Measurements from ENCODE around the gene GDAP1L1.
"Not testable (repeated sequence)": the region's sequence is repeated elsewhere in the genome, so short reads cannot be mapped to it uniquely, and the experiment has no call there.

Gene GDAP1L1

GRCh38 chr20:44255942-44256341 lies 8.8 kb downstream of the GDAP1L1 start:
- no peak for DNase-seq (ENCODE audit: low spot score)

GRCh38 chr20:44256961-44257360 lies 9.9 kb downstream of the GDAP1L1 start:
- DNase-seq (ENCODE audit: low spot score) = no peak

DNA sequence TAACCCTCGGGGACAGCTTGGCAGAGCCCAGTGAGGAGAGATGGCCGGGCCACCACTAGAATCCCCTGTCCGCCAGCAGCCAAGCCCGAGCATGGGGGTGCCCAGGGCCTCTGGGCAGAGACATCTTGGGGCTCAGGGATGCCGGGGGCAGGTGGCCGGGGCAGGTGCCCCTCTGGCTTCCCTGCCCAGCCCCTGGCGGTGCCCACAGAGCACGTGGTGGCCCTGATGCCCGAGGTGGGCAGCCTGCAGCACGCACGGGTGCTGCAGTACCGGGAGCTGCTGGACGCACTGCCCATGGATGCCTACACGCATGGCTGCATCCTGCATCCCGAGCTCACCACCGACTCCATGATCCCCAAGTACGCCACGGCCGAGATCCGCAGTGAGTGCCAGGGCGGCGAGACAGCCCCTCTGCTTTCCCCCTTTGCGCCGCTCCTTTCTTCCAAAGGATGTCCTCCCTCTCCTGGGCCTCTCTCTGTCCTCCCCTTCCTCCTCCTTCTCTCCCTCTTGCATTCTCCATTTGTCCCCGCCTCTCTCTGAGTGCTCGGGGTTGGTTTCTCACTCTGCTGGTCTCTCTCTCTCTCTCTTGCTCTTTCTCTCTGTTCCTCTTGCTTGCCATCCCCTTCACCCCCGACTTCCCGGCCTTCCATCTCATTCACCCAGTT lies 11.2 kb downstream of the GDAP1L1 start:
- DNase-seq (ENCODE audit: low spot score) = no peak

DNA sequence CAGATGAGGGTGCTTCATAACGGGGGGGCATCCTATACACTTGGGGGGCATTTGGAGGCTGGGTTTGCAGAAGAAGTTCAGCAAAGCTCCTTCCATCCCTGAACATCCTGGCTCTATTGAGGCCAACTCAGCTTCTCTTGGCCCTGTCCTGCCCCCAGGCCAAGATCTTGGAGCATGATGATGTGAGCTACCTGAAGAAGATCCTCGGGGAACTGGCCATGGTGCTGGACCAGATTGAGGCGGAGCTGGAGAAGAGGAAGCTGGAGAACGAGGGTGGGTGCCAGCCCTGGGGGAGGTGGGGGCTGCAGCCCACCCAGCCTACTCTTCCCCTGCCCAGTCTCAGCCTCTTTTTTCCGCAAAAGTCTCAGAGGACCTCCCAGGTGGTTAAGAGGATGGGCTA lies 17.2 kb downstream of the GDAP1L1 start:
- no peak for DNase-seq (ENCODE audit: low spot score)

DNA sequence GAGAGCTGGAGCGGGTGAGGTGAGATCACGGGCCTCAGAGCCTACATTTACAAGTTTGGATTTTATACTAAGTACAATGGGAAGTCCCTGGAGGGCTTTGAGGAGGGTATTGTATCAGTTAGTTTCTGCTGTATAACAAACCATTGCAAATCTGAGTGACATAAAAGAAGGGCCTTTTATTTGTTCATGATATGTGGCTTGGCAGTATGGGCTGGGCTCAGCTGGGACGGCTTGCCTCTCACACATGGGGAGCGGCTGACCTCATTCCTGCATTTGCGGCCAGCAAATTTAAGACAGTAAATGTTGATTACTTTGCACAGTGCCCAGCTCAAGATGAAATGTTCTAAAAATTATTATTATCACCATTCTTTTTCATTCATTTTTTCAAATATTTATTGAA lies 21.7 kb downstream of the GDAP1L1 start:
- DNase-seq (ENCODE audit: low spot score) = no peak

GRCh38 chr20:44271915-44272663 lies 25.0 kb downstream of the GDAP1L1 start:
- DNase-seq (ENCODE audit: low spot score) = peak; percentile 16

DNA sequence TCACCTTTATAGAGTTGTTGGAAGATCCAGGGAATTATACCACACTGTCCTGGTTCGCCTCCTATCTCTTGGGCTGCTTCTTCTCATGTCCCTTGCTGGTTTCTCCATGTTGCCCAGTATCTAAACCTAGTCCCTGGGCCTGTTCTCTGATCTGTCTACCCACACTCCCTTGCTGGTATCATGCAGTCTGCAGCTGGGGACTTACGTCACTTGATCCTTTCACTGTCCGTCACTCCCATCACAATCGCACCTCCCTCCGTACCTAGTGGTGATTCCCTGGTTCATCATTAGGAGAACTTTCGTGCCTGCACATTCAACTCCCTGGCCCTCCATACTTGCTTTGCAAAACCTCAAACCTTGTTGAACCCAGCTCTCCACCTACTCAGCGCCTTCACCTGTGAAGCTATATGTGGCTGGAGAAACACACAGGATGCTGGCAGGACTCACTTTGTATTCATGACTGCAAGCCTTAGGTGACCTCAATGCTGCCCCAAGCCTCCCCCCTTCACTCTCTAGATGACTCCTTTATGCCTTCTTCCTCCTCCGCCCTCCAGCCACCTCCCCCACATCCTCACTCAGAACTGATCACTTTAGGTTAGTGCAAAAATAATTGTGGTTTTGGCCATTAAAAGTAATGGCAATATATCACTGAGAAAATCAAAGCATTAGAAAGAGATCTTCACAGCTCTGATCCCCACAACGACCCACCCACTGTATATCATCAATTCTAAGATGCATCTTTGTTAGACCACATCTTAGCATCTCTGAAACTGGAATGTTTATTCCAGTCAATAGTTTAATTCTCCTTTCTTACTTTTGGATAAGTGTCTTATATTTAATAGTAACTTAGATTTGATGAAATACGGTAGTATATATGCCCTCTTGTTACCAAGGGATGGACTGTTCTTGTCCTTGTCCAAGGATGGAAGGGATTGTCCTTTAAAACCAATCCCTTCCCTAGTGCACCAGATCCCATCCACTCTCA lies 26.4 kb downstream of the GDAP1L1 start:
- DNase-seq (ENCODE audit: low spot score) = no peak

DNA sequence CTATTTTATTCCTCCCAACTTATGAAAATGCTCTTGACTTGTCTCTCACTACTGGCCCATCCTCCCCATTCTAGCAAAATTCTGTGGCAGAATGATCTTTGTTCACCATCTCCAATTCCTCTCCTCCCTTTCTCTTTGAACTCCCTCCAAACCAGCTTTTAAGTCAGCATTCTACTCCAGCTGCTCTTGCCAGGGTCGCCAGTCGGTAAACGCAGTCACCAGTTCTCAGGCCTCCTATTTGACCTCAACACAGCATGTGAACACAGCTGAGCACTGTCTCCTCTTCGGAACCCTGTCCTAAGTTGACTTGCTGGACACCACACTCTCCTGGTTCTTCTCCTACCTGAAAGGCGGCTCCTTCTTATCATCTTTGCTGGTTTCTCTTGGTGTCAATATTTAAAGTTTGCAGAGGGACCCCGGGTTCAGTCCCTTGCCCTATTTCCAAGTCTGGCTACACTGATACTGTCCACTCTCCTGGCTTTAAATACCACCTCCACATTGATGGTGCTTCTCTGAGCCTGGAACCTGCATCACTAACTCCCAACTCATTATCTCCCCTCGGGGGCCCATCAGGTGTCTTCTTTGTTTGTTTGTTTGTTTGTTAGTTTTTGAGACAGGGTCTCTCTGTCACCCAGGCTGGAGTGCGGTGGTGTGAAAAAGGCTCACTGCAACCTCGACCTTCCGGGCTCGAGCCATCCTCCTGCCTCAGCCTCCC lies 27.4 kb downstream of the GDAP1L1 start:
- no peak for DNase-seq (ENCODE audit: low spot score)

DNA sequence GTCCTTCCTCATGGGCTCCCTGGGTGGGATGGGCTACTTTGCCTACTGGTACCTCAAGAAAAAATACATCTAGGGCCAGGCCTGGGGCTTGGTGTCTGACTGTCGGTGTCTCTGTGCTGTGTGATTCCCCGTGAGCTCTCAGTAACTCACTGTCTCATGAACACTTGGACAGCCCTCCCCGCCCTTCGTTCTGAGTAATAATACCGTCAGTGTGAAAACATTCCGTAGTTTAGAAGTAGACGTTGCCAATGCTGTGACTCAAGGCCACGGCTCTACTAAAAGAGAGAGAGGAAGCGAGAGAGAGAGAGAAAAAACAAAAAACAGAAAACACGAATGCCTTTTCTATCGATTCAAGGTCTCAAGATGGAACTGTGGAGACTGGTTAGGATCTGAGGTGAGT lies 32.1 kb downstream of the GDAP1L1 start:
- DNase-seq (ENCODE audit: low spot score) = no peak

- no peak for DNase-seq (ENCODE audit: low spot score)
Observed at GRCh38 chr20:44280387-44280786, 33.3 kb downstream of the GDAP1L1 start.

- no peak for DNase-seq (ENCODE audit: low spot score)
Observed at GRCh38 chr20:44282192-44282591, 35.1 kb downstream of the GDAP1L1 start.

DNA sequence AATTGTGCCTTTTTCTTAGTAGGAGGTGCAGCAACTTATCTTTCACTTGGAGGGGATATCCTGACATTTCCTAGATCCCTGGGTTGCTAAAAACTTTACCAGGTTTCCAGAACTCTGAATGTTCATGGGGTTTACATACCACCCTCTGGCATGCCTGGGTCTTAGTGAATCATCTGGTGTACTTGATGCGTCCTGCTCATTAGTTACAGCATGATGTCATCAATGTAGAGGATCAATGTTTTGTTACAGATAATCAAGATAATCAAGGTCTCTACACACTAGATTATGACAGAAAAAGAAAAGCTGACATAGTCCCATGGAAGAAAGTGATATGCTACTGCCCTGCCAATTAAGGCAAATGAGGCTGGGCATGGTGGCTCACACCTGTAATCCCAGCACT lies 36.9 kb downstream of the GDAP1L1 start:
- no peak for DNase-seq (ENCODE audit: low spot score)

DNA sequence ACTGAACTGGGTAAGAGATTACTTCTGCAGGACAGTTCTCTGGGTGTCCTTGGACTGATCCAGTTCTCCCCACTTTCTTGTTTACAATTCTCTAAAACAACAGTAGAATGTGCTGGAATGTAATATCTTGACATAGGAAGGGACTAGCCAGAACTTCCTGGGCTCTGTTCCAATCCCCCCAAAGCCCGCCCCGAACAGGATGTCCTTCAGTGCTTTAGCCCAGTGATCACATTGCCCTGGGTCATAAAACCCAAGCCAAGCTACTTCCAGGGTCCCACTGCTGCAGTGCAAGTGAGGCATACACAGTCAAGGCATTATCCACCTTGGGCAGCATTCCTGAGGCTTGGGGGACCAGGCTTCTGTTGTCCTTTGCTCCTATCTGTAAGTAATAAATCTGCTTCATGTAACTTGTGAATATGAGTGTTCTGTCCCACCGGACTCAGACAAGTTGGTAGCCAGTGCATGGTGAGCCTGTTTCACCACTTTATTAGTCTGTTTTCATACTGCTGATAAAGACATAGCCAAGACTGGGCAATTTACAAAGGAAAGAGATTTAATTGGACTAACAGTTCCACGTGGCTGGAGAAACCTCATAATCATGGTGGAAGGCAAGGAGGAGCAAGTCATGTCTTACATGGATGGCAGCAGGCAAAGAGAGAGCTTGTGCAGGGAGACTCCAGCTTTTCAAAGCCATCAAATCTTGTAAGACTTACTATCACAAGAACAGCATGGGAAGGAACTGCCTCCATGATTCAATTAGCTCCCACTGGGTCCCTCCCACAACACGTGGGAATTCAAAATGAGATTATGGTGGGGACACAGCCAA lies 40.4 kb downstream of the GDAP1L1 start:
- no peak for DNase-seq (ENCODE audit: low spot score)

DNA sequence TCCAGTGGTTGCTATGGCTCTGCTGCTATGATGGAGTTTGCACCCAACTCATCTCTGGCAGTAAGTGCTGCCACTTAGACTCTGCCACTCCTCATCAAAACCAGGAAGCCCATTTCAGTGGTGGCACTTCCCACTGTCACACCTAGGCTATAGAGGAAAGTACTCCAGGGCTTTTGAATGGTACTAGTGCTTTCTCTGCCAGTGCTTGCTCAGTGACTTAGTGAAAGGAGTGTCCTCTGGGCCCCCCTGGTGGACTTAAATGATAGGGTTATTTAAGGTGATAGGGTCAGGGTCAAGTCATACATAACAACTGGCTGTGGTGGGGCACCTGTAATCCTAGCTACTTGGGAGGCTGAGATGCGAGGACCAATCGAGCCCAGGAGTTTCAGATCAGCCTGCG lies 41.1 kb downstream of the GDAP1L1 start:
- peak; percentile 36 for DNase-seq (ENCODE audit: low spot score)

DNA sequence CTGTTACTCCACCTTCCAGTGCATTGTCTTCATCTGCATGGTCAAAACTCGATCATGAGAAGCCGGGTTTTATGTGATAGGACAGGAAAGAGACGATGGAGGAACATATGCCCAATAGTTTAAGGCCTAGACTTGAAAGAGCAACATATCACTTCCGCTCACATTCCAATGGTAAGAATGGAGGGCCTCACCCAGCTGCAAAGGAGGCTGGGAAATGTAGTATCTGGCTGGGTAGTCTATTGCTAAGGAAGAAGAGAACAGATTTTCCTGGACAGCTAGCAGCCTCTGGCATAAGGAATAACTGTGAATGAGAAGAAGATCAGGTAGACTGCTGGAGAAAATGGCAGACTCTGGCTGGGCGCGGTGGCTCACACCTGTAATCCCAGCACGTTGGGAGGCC lies 44.6 kb downstream of the GDAP1L1 start:
- DNase-seq (ENCODE audit: low spot score) = no peak

- no peak for DNase-seq (ENCODE audit: low spot score)
Observed at GRCh38 chr20:44296011-44296410, 48.9 kb downstream of the GDAP1L1 start.

DNA sequence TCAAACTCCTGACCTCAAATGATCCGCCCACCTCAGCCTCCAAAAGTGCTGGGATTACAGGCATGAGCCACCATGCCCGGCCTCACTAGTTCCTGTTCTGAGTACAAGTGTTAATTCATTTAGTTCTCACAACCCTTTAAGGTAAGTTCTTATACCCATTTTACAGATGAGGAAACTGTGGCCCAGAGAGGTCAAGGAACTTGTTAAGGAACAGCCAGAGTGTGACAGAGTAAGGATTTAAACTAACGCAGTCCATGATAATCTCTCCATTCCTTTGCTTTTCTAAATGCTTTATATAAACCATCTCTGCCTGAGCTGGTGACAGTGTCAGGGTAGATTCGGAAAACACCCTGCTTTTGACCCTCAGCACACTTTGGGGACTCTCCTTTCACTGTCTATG lies 50.6 kb downstream of the GDAP1L1 start:
- no peak for DNase-seq (ENCODE audit: low spot score)

DNA sequence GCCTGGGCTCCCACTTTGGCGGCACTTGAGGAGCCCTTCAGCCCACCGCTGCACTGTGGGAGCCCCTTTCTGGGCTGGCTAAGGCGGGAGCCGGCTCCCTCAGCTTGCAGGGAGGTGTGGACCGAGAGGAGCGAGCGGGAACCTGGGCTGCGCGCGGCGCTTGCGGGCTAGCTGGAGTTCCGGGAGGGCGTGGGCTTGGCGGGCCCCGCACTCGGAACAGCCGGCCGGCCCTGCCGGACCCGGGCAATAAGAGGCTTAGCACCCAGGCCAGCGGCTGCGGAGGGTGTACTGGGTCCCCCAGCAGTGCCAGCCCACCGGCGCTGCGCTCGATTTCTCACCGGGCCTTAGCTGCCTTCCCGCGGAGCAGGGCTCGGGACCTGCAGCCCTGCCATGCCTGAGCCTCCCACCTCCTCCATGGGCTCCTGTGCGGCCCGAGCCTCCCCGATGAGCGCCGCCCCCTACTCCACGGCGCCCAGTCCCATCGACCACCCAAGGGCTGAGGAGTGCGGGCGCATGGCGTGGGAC lies 52.0 kb downstream of the GDAP1L1 start:
- not testable (repeated sequence) for DNase-seq (ENCODE audit: low spot score)

DNA sequence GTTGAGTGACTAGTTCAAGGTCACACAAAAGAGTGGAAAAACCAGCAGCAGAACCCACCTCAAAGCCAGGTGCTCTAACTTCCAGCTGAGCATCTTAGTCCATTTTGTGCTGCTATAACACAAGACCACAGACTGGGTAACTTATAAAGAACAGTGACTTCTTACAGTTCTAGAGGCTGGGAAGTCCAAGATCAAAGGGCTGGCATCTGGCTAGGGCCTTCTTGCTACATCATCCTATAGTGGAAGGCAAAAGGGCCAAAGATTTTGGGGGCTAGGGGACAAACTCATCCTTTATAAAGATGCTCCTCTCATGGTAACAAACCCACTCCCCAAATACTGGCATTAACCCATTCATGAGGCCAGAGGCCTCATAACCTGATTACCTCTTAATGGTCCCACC lies 54.2 kb downstream of the GDAP1L1 start:
- DNase-seq (ENCODE audit: low spot score) = no peak

GRCh38 chr20:44302026-44302669 lies 55.0 kb downstream of the GDAP1L1 start:
- no peak for DNase-seq (ENCODE audit: low spot score)
